Measurements from ENCODE around the gene TTYH3.
"Not testable (repeated sequence)": the region's sequence is repeated elsewhere in the genome, so short reads cannot be mapped to it uniquely, and the experiment has no call there.

The TTYH3 gene

GRCh38 chr7:2668401-2668800 is 36.6 kb downstream of the TTYH3 start:
- DNase-seq: no peak

GRCh38 chr7:2670171-2670570 is 38.4 kb downstream of the TTYH3 start:
- no peak for DNase-seq

- peak; percentile 34 for DNase-seq
Measured at GRCh38 chr7:2670720-2671391, 39.1 kb downstream of the TTYH3 start.

GRCh38 chr7:2673214-2673613 is 41.4 kb downstream of the TTYH3 start:
- not testable (repeated sequence) for DNase-seq

- no peak for DNase-seq
Measured at GRCh38 chr7:2673934-2674333, 42.1 kb downstream of the TTYH3 start.

GRCh38 chr7:2675256-2675764 is 43.5 kb downstream of the TTYH3 start:
- DNase-seq: no peak

GRCh38 chr7:2676576-2676975 is 44.8 kb downstream of the TTYH3 start:
- not testable (repeated sequence) for DNase-seq

- DNase-seq: not testable (repeated sequence)
Measured at GRCh38 chr7:2678454-2678853, 46.7 kb downstream of the TTYH3 start.

- DNase-seq: not testable (repeated sequence)
Measured at GRCh38 chr7:2679135-2680127, 47.6 kb downstream of the TTYH3 start.

- DNase-seq: no peak
Measured at GRCh38 chr7:2680256-2680655, 48.5 kb downstream of the TTYH3 start.

- peak; percentile 74 for DNase-seq
Measured at GRCh38 chr7:2680792-2681490, 49.2 kb downstream of the TTYH3 start.

GRCh38 chr7:2681929-2682799 is 50.4 kb downstream of the TTYH3 start:
- no peak for DNase-seq

- DNase-seq: no peak
Measured at GRCh38 chr7:2684501-2684900, 52.7 kb downstream of the TTYH3 start.

- no peak for DNase-seq
Measured at GRCh38 chr7:2686101-2686500, 54.3 kb downstream of the TTYH3 start.

- DNase-seq: peak; percentile 52
Measured at GRCh38 chr7:2687338-2687869, 55.6 kb downstream of the TTYH3 start.

GRCh38 chr7:2687881-2688318 is 56.1 kb downstream of the TTYH3 start, which contains the start of gene AMZ1:
Gene AMZ1 (plus strand): TSS chr7:2688202. CDS start chr7:2700452, 12,250 bp downstream.
- no peak for DNase-seq

GRCh38 chr7:2688409-2689342 is 56.9 kb downstream of the TTYH3 start:
- DNase-seq: no peak

GRCh38 chr7:2689343-2689847 is 57.6 kb downstream of the TTYH3 start:
- DNase-seq: no peak

GRCh38 chr7:2689951-2690705 is 58.3 kb downstream of the TTYH3 start:
- DNase-seq: peak; percentile 75

All from NCI-H2029 (cell line).